HG03135 (cell line): Measurements from ENCODE around the gene TRPM2.

Source experiments
- ATAC-seq: cut with Tn5 transposase; IDR thresholded peaks from one replicate; pipeline ENCODE4 v1.9.1; 2021; ENCODE audit warnings: mild to moderate bottlenecking, moderate library complexity; ENCODE audit not compliant: unreplicated experiment

The TRPM2 gene

DNA sequence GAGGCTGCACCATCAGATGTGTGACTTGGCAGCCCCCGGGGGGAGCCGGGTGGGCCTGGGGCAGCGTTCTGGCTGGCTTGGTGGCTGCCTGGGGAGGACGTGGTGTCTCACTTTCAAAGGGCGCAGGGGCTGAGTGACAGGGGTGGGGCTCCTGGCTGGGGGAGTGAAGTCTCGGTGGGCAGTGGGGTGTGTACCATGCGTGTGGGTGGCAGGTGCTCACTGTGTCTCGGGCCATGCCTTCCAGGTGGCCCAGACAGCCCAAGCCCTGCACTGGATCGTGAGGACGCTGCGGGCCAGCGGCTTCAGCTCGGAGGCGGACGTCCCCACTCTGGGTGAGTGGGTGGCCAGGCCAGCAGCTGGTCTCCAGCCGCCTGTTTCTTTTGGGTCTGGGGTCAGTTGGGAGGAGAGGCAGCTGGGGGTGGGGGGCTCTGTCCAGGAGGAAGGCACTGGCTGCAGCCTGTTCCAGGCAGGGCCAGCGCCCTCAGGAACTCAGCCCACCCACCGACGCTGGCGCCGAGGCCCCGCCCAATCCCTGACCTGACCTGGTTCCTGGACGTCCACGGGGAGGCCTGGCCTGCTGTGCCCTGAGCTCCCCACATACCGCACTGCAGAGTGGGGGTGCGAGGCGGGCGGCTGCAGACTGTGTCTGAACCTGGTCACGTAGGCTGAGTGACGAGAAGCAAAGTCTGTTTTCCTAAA, 71.3 kb downstream of the TRPM2 start:
- no peak for ATAC-seq

DNA sequence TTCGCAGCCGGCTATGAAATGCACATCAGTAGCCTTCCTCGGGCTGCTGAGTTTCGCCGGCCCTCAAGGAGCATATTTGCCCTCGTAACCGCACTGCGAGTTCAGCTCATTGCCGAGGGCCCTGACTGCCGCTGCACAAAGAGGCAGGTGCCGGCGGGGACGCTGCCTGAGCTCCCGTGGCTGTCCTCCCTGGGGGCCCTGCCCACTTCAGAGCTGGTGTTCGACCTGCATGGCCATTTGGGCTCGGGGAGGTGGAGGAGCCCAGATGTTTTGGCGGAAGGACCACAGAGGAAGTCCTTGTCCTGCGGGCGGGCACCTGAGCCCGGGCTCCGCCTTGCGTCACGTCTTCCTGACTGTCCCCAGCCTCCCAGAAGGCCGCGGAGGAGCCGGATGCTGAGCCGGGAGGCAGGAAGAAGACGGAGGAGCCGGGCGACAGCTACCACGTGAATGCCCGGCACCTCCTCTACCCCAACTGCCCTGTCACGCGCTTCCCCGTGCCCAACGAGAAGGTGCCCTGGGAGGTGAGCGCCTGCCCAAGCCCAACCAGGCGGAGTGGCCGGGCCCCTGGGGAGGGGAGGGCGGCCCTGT, 72.0 kb downstream of the TRPM2 start:
- ATAC-seq: no peak

DNA sequence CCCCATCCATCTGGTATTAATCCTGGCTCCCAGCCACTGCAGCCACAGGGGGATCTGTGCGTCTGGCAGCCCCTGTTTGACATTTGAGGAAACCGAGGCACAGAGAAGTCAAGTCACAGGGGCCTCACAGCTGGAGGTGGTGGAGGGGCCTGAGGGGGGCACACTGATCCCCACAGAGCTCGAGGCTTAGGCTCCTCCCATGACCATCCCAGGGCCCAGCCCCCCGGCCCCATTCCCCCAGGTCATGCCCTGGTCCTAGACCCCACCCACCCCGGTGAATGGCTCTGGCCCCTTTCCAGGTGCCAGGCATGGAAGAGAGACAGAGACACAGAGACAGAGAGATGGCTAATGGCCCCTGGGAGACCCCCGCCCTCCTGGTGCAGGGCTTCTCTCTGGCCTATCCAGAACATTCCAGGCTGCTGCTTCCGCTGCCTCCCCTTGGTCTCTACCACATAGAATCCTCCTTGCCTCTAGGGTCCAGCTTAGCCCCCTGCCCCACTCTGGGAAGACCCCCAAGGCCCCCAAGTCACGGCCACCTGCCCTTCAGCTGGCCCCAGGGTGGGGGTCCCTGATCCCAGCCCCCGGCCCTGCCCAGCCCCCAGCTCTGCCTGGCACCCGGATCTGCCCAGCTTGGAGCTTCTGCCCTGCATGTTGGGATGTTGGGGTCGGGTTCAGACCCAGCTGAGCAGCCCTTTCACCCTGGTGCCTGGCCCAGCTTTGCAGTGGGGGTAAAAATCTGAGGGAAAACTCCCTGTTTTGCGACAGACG, 72.7 kb downstream of the TRPM2 start:
- no peak for ATAC-seq

DNA sequence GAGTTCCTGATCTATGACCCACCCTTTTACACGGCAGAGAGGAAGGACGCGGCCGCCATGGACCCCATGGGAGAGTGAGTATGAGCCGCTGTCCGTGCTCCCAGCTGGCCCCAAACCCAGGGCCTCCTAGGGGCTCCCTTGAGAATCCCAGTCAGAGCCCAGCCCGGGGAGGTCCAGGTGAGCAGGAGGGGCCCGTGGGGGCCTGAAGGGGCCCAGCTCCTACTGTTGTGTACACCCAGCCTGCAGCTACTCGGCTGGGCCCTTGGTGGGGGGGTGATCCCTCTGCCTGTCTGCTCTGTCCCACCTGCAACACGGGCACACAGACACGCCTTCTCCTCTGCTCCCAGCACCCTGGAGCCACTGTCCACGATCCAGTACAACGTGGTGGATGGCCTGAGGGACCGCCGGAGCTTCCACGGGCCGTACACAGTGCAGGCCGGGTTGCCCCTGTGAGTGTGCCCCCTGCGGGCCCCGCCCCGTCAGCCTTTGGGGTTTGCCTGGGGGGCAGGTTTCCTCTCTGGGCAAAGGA, 73.3 kb downstream of the TRPM2 start:
- no peak for ATAC-seq

DNA sequence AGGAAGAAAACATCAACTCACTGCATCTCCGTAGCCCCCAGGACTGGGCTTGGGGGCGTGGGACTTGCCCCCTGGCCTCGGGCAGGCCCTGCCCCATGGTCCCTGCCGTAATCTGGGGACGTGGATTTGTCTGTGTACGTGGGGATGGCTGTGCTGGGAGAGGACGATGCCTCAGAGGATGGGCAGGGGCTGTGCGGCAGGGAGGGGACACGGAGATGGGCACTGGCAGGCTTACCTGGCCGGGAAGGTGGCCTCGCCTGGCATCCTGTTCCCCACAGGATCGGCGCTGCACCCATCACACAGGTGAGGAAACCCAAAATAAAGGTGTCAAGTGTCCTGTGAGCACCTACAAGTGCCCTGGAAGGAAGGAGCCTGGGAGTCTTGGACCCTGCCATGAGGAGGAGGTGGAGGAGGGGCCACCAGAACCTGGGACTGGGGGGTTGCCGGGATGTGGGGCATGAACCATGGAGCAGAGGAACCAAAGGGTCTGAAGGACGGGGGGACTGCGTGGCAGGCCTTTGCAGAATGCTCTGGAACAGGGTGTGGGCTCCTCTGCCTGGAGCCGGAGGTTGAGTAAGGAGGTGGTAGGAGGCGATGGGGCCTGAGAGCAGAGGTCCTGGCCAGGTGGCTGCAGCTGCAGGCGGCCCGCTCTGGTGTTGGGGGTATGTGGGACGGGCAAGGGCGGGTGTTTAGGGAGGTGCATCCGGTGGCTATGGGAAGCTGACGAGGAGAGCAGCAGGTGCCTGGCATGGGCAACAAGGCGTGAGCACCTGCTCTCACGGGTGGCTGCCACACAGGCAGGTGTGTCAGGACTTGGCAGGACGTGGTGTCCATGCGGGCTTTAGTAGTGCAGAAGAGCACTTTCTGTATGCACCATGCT, 74.1 kb downstream of the TRPM2 start:
- ATAC-seq: no peak

DNA sequence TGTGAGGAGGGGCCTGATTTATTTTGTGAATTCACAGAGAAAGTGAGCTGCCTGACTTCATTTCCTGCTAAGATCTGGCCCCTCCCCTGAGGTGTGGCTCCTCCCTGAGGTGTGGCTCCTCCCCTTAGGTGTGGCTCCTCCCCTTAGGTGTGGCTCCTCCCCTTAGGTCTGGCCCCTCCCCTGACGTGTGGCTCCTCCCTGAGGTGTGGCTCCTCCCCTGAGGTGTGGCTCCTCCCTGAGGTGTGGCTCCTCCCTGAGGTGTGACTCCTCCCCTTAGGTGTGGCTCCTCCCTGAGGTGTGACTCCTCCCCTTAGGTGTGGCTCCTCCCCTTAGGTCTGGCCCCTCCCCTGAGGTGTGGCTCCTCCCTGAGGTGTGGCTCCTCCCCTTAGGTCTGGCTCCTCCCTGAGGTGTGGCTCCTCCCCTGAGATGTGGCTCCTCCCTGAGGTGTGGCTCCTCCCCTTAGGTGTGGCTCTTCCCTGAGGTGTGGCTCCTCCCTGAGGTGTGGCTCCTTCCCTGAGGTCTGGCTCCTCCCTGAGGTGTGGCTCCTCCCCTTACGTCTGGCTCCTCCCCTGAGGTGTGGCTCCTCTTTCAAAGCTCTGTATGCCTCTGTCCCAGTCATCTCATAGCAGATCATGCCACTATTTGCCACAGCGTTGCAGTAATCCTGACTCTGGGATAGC, 75.0 kb downstream of the TRPM2 start:
- no peak for ATAC-seq

DNA sequence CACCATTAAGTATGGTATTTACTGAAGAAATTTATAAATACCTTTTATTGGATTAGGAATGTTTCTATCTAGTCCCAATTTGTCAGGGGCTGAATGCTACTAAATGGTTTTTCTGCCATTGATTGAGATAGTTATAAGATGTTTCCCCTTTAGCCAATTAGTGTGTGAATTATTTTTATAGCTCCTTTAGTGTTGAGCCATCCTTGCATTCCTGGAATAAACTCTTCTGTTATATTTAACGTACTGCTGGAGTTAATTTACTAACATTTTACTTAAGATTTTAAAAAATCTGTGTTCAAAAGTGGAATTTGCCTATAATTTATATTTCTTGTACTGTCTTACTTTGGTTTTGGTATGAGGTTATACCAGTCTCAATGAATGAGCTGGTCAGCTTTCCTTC, 76.5 kb downstream of the TRPM2 start:
- ATAC-seq: no peak

DNA sequence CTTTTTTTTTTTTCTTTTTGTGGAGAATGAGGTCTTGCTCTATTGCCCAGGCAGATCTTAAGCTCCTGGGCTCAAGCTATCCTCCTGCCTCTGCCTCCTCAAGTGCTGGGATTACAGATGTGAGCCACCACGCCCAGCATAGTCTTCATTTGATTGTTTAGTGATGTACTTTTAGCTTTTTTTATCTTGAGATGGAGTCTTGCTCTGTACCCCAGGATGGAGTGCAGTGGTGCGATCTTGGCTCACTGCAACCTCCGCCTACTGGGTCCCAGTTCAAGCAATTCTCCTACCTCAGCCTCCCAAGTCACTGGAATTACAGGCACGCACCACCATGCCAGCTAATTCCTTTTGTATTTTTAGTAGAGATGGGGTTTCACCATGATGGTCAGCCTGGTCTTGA, 77.9 kb downstream of the TRPM2 start:
- ATAC-seq: no peak

DNA sequence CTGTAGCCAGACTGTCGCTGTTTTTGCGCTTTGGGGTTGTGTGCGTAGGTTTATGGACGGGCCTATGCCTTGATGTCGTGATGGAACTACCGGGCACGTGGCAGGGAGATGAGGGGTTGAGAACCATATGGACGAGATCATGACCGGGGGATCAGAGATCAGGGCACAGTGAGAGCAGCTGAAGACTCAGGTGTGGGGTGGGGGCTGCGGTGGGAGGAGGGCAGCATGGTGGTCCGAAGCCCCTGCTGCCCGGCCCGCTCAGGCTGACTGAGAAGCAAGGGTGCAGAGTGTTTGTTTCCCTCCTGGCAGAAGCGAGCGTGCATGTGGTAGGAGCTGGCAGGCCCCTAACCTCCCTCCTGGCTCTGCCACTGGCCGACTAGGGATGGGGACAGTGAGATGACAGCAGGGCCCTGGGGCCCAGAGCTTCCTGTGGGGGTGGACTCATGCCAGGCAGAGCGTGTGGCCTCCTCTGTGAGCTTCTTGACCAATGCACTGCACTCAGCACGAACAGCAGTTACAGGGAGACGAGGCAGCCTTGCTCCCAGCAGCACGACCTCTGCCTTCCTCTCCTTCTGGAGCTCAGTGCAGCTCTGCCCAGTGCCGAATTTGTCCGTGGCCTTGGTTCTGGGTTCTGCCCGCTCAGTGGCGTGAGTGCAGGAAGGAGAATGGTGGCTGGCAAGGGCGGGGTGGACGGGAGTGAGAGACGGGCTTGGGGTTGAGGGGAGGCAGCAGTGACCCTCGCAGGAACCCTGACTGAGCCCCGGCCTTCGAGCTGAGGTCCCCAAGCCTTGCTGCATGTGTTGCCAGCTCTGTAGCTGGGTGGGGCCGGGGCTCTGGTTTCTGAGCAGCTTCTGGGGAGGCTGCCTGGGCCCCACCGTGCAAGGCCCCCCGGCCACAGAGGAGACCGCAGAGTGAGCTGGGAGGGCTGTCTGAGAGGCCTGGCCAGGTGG, 79.7 kb downstream of the TRPM2 start:
- ATAC-seq: no peak

DNA sequence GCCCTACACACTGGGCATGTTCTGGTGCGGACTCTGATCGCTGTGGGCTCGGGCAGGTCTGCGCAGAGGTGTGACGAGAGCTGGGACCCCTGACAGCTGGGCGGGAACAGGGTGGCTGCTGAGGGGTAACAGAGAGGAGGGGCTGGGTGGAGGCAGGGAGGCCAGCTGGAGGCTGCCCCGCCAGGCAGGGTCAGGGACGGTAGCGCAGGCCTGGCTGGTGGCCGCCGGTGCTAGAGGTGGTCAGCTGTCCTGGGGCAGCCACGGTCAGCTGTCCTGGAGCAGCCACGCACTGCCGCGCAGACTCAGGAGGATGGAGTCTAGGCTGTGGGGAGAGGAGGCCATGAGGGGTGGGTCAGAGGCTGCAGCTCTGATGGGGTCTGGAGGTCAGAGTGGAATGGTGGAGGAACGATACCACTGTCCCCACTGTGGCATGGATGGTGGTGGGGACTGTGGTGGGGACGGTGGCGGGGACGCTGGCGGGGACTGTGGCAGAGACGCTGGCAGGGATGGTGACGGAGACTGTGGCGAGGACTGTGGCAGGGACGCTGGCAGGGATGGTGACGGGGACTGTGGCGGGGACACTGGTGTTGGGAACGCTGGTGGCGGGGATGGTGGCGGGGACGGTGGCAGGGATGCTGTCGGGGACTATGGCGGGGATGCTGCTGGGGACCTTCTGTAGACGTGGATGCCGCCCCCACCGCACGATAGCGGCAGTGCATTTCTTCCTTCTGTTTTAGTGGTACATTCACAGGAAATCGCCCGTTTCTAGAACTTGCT, 80.6 kb downstream of the TRPM2 start:
- ATAC-seq: no peak

DNA sequence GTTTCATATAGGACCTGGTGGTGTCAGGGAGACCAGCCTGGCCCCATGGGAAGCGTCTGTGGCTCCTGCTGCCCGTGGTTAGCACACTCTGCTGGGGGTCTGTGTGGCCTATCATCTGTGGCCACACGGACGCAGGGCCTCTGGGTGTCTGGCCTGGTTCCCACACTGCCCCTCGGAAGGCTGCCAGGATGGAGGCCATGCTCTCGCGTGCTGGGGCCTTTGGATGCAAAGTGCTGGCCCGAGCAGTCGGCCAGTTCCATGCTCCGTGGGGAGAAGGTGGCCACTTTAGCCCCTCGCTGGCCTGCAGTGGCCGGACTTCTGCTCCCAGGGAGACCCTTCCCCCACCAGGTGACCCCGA, 81.1 kb downstream of the TRPM2 start:
- no peak for ATAC-seq

DNA sequence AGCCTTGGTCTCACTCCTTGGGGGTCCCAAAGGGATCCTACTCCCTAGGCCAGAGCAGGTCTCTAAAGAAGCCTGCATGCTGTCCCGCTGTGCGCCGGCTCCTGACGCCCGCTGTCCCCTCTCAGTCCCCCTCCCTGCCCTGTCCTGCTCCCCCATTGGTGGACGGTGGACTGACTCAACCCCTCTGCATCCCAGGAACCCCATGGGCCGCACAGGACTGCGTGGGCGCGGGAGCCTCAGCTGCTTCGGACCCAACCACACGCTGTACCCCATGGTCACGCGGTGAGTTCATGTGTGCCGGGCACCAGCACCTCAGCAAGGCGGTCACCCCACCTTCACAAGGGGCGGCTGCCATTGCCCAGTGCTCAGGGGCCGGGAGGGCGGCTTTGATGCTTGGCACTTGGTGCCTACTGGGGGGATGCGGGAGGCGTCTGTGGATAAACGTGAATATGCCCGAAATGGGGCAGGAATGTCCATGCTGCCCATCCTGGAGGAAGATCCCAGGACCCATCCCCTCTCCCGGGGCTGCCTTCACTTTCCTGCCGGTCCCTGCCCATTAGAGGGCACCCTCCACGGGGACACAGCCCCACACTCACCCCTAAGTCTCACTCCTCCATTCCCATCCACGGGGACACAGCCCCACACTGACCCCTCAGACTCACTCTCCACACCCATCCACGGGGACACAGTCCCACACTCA, 81.7 kb downstream of the TRPM2 start:
- no peak for ATAC-seq

DNA sequence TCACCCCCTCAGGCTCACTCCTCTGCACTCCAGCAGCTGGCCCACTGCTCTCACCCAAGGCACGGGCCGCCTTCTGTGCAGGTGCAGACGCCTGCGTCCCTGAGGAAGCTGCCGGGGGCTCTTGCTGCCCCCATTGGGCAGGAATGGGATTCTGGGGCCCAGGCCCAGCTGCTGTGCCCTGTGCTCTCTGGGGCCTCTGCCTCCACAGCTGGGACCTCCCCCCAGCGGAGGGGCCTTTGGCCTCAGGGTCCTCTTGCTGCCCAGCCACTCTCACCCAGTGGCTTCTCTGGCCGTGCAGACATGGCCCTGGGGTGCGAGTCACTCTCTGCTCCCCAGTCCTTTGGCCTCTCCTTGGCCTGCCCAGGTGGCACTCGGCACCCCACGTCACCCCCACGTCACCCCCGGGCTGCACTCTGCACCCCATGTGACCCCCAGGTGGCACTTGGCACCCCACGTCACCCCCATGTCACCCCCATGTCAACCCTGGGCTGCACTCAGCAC, 82.7 kb downstream of the TRPM2 start:
- no peak for ATAC-seq

DNA sequence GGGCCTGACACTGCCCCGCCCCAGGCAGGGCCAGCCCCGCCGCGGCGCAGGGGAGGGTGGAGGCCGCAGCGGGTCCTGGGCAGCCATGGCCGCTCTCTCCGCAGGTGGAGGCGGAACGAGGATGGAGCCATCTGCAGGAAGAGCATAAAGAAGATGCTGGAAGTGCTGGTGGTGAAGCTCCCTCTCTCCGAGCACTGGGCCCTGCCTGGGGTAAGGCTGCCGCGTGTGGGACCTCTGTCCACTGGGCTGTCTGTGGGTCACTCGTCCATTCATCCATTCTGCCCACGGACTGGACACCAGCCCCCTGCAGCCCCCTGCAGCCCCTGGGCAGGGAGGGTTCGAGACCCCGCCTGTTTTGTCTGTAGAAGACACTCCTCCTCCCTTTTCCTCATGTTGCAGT, 83.5 kb downstream of the TRPM2 start:
- ATAC-seq: no peak

DNA sequence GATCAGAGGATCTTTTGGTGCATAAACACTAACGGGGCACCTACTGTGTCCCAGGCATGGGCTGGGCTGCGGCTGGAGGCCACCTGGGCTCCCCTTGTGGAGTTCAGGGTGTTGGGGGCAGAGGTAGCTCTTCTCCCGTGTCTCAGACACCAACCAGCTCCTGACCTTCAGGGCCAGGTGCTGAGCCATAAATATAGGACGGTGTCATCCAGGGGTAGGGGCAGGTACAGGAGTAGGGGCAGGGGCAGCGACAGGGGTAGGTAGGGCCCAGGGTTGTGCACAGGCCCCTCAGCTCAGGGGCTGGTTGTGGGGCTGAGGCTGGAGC, 83.9 kb downstream of the TRPM2 start:
- ATAC-seq: no peak

DNA sequence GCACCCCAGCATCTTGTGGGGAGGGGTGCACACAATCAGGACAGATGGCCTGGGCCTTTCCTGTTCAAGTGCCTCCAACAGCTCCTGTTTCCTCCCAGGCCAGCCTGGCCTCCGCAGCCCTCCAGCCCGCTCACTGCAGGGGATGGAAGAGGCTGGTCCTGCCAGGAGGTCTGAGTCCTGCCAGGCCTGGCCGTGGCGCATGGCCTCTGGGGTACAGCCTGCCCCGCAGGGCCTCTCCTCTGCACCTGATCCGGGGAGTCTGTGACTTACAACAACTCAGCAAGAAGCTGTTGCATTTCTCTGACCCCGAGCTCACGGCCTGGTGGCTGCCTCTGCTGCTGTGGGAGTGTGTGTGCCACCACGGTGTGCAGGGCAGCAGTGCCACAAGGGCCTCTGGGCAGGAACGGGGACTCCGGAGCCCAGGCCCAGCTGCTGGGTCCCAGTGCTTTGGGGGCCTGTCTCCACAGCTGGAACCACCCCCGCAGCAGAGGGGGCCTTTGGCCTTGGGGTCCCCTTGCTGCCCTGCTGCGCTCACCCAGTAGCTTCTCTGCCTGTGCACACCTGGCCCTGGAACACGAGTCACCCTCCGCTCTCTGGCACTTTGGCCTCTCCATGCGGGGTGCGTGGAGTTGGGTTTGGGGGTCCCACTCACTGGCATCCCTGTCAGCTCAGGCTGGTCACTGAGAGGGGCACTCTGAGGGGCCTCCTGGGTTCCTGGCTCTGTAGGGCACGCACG, 84.4 kb downstream of the TRPM2 start:
- ATAC-seq: no peak

DNA sequence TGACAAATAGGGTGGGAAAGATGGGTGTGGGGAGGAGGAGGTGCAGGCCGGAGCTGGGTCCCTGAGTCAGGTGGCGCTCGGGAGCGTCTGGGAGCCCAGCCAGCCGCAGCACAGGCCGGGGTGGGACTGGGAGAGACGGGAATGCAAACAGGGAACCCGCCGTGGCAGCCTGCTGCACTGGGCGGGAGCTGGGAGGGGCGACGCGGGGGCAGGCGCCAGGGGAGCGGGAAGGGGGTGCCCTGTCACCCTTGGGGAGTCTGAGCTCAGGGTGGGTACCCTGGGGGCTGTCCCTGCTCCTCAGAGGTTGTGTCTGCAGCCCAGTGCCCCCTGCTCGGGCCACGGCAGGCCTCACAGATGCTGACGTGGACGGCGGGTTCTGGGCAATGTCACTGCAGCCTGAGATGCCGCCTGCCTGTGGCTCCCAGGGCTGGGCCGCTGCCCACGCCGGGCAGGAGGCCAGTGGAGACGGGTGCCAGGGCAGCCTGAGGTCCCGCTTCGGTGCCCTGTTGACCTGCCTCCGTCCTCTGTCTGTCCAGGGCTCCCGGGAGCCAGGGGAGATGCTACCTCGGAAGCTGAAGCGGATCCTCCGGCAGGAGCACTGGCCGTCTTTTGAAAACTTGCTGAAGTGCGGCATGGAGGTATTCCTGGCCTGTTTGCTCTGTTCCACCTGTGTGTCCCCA, 85.2 kb downstream of the TRPM2 start:
- ATAC-seq: no peak
